Ramos (cell line): ENCODE measurements around the gene ASTN2.

Experiments
- in situ Hi-C: fragments of 300-500 bp; cut with MboI; formaldehyde crosslinking; loops from one replicate; pipeline ENCODE4 v1.14.3; 2022; ENCODE audit warnings: low sequenced_read_pairs; ENCODE audit not compliant: unreplicated experiment

ASTN2 gene

DNA sequence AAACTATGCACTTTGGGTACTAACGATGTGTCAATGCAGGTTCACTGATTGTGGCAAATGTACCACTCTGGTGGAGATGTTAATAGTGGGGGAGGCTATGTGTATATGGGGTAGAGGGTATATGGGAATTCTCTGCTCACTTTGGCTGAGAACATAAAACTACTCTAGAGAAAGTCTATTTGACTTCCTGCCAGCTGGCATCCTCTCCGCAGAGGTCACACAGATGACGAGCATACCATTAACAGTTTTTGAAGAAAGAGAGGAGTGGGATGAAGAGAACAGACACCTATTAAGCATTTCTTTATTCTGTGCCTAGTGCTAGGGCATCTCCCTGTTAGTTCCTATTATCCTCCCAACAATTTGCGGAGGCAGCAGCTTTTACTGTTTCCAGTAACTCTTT lies 786.1 kb downstream of the ASTN2 start:
- in situ Hi-C loops = no loop called here

DNA sequence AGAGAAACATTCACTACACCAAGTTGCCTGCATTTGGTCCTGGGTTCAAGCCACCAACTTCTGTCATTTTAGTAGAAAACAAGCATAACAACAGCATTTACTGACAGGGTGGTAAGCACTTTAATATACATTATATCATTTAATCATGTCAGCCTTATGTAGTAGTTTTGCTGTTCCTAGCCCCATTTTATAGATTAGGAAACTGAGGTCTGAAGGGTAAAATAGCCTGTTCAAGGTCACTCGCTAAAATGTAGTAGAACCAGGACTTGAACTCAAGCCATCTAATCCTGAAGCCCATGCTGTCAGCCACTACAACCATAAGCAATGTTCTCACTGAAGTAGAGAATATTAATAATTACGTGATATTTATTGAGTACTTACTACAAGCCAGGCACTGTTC lies 787.4 kb downstream of the ASTN2 start:
- in situ Hi-C loops = no loop called here

DNA sequence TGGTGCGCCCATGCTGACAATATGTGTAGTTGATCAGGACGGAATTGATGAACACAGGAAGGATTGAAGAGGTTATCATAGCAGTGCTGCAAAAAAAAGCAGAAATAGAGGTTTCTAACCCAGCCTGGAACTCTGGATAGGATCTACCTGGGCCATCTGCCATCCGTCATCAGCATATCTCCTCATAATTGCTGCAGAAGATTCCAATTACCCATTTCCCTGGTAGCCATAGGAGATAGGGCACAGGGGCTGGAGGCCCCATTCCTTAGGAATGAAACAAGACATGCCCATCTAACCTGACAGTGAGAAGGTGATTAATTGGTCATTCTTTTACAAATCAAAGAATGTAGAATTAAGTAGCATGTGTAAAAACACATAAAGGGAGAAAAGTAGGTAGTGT lies 788.1 kb downstream of the ASTN2 start:
- in situ Hi-C loops = no loop called here

DNA sequence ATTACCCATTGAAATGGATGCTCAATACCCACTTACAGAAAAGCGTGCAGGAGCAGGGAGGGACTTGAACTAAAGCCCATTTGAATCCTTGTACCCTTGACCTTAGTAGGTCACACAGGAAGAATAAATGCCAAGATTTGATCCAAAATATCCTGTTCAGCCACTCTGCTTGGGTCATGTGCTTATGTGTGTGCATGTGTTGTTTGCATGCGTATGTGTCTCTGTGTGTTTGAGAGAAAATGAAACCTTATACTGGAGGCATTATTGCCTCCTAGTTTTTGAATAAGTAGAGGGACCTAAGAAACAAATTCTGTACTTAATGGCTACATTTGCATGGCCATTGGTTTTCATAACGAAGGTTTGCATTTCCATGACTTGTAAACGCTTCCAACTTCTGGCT lies 791.1 kb downstream of the ASTN2 start:
- in situ Hi-C loops = no loop called here

DNA sequence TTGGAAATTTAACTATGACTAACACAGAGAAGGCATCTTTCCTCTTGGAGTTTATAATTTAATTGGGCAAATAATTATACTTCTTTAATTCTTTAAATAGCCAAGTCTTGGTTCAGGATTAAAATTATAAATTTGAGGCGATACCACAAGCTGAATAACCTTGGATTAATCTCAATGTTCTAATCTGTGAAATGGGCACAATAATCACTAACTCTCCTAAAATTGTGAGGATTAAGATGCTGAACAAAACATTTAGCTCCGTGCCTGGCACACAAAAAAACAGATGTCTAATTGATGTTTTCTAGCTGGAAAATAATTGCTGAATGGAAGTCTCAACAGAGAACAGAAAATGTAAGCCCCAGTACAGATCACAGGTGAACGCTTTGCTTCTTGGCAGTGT lies 797.5 kb downstream of the ASTN2 start:
- in situ Hi-C loops = no loop called here

DNA sequence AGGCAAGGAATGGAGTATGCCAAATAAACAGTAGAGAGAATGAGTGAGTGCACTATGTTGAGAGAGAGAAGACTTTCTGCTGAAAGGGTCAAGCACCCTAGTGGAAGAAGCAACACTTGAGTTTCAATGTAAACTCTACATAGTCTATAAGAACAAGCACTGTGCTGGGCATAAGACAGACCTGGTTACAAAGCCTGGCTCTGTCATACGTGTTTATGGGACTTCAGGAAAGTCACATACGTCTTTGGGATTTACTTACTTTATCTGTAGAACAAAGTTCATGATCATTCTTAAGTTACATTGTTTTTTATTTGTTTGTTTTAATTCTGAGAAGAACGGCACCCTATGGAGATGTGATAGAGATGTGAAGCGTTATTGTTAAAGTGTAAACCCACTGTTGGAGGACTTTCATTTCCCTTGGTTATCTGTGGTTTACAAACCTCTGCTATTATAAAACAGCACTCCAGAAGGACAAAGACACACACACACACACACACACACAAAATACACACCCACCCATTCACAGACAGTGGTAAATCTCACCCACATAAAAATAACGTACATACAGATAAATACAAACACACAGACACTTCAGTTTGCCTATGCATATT lies 798.4 kb downstream of the ASTN2 start:
- in situ Hi-C loops = no loop called here

DNA sequence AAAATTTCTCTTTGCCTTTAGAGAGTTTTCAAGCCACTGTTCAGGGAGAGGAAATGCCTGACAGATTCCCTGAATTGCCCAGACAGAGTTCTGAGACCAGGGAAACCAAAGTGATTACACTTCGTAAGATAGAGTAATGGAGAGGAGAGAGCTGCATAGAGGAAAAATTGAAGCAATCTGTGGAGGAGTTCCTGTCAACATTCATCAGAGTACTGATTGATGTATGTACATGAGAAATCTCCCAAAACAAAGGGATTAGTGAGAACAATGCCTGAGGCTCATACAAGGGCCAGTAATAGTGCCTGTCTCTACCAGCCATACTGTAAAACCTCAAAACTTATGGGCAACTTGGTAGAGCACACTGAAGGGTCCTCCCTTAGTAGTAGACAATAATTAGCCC lies 806.8 kb downstream of the ASTN2 start:
- in situ Hi-C loops = no loop called here

DNA sequence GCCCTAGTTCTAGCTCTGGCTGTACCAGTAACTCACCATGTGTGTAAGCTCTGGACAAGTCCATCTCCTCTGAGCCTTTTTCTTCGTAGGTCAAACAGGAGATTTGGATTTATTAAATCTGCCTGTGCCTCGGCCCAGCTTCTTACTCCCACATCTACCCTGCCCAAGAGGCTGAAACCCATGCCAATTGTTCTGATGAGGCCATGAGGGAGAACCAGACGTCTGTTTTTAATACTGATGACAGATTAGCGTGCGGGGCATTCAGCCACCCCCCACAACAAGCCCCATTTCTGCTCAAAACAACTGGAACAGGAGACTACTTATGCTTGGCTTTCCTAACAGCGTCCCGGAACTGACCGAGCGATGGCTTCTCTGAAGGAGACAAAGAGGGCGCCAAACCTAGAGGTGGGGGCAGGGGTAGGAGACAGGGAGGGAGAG lies 808.9 kb downstream of the ASTN2 start:
- in situ Hi-C loops = no loop called here

DNA sequence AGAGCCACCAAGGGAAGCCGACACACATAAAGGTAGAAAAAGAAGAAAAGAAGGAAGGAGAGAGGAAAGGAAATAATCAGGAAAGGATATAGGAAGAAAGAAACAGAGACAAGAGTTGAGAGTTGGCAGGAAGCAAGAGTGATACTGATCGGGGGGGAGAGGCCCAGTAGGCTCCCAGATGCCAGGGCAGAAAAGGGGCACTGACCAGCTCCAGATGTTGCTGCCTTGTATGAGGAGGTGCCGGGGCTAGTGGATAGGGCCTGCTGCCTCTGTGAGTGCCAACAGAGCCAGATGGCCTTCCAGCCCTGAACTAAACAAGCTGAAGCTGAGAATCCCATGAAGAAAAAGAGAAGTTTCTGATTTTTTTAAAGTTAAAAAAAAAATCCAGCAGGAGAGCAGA lies 809.8 kb downstream of the ASTN2 start:
- in situ Hi-C loops = no loop called here

DNA sequence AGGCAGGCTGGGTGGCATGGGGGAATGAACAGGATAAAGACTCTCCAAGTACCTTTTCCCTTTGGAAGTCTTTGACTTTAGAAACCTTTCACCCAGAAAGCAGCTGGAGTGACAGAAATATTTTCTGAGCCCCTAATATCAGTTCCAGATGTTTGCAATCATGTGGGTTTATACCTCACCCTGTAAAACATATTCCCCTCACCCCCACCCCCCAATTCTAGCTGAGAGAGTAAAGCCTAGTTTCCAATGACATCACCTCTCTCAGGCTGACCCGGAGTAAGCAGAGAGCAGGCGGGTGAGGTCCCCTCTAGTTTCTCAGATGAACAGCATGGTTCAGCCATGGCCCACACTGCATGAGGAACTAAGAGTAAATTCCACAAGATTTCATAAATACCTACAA lies 810.6 kb downstream of the ASTN2 start:
- in situ Hi-C loops = no loop called here

DNA sequence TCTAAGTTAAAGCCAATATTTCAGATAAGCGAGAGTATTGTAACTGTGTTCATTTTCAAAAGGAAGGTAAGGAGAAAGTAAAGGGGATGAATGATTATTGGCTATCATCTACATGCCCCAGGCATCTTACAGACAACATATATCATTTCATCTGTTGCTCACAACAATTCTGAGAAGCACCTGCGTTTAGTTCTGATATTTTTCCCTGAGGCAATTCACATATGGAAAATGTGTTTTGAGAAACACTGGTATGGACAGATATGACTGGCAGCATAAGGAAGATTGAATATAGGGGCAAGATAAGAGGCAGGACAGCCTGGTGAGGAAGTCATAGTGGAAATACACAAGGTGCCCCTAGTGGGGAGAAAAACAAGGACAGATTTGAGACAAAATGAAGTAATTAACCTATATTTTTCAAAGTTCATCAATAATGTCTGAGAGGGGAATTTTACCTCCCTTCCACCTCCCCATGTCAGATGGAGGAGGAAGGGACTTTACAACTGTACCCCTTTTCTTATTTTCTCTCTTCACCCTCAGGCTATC lies 815.4 kb downstream of the ASTN2 start:
- in situ Hi-C loops = no loop called here

DNA sequence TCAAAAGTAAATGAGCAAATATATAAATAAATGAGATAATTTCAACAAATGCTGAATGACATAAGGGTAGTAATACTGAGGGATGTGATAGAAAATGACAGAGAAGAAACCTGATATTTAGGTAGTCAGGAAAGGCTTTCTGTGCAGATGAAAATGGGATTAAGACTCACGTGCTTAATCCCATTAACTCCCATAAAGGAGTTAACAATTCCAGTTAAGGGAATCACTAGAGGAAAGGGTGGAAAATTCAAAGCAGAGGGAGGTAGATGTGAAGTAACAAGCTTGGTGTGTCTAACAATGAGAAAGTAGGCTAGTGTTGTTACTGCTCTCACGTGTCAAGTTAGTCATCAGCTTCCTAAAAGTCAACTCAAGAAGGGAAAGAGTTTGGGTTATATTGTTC lies 818.2 kb downstream of the ASTN2 start:
- in situ Hi-C loops = no loop called here

DNA sequence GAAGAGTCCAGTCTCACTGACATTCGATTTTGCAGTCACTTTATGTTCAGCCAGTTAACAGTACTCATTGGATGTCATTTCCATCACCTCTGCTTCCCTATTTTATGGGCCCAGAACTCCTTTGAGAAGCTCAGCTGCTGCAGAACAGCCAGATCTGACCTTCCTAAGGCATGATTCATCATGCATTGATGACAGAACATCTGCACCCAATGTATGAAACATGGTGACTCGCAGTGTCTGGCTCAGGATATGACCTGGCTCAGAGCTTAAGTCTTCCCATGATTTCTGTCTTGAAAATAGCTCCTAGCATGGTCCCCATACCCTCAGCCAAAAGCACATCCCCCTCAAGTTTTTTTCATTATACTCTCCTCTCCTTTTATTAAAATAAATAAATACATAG lies 820.3 kb downstream of the ASTN2 start:
- in situ Hi-C loops = no loop called here

DNA sequence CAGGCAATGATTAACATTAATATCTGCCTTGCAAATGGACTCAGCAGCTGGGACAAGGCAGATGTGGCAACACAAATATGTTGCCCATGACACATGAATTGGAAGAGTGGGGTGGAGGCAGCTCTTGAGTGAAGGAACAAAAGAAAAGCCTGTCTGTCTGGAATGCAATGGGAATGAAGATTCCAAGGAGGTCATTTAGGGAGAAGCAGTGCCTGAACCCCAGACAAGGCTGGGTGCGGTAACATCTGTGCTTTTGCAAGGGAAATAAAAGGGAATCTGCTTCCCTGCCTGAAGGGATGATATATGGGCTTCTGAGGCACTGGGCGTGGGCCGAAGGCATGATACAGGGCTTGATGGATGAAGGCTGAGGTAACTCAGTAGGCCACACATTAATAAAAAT lies 821.9 kb downstream of the ASTN2 start:
- in situ Hi-C loops = no loop called here

DNA sequence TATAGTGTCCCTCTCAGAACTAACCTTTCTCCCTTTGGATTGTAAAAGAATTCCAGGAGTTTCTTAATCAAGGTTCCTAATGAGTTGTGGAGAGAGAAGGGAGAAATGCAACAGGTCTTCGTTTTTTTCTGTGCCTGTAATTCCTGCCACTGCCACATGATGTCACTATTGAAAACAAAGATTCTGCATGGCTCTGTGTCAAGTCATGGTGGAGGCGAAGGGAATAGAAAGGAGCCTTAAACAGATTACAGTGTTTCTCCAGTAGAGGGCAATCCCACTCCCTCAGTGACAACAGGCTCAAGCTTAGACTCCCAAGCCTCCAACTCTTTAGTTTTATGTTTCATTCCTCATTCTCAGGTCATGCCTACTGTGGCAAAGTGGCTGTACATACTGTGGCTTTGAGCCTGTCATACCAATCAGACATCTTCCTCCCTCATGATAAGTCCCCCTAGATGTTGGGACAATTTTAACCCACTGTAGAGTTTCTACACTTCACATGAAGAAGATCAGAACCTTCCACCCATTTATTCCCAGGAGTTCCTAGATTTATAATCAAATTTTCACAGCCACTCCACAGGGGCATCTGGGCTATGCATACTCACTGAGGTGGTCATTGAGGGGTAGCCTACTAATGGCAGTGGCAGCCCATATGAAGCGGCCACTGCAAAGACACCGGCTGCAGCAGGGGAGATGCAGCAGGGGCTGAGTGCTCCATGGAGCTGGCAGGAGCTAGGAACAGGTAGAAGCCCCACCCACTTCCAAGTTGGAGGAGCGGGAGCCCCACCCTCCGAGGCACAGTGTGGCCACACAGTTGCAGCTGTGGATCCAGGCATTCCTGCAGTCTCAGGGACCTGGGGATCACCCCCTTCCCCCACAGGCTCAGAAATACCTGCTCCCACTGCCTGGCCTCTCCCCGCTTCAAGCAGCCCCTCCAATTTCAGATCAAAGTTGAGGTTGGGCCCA lies 825.2 kb downstream of the ASTN2 start:
- in situ Hi-C loops = no loop called here

DNA sequence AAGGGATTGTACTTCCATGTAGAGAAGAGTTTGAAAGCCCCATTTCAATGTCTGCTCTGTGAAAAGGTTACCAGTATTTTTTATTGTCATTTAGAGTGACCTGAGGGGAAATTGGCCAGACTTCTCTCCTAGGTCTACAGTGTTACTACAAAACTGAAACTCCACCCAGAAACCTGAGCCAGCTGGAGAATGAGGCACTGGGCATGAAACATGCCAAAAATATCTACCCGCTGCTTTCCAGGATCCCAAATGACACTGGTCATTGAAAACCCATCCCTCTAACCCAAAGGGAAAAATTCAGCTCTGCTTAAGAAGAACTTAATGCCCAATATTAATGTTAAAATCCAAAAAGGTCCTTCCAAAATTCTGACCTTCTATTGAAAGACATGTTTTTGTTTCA lies 826.9 kb downstream of the ASTN2 start:
- in situ Hi-C loops = no loop called here

DNA sequence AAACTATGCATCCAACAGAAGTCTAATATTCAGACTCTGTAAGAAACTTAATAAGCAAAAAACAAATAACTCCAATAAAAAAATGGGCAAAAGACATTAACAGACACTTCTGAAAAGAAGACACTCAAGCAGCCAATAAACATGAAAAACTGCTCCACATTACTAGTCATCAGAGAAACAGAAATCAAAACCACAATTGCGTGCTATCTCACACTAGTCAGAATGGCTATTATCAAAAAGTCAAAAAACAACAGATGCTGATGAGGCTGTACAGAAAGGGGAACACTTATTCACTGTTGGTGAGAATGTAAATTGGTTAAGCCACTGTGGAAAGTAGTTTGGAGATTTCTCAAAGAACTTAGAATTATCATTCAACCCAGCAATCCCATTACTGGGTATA lies 829.0 kb downstream of the ASTN2 start:
- in situ Hi-C loops = no loop called here

DNA sequence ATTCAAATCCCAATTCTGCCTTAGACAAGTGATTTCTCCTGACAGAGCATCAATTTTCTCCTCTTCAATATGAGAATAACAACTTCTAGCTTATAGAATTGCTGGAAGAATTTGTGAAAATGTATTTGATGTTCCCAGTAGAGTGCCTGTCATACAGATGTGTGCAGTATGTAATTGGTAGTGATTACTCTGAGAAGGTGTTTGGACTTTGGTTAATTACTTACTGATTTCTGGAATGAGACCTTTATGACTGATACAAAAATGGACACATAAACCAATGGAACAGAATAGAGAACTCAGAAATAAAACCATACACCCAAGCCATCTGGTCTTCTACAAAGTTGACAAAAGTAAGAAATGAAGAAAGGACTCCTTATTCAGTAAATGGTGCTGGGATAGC lies 829.7 kb downstream of the ASTN2 start:
- in situ Hi-C loops = no loop called here

DNA sequence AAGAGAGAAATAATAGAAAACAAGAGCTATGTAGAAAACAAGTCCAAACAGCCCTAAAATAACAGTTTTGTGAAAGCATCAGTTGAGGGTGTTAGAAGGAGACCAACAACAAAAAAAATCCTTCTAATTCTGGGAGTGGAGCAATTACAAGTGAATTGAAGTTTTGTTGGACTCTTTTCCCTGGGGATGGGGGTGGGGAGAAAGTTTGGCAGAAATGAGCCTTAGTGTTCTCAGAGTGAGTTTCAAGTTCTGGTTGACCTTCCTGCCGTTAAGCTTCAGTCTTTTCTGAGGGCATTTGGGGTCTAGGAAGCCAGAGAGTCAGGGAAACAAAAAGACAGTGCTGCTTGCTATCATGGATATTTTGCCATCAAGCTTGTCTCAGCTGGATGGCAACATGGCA lies 834.0 kb downstream of the ASTN2 start:
- in situ Hi-C loops = no loop called here

DNA sequence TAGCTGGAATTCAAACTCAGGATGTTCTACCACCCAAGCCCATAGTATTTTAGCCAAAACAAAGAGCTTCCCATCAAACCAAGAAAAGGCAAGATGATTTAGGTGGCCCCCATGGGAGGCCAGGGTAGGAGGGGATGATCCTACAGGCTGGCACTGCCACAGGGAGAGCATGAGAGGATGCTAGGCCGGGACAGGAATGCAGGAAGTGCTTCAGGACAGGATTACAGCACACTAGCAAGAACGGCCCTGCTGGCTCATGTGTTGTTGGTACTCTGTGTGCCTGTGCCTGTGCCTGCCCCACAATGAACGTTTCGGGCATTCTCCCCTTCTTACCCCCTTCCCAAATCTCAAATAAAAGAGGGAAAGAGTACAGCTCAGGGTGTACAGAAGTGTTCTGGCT lies 838.5 kb downstream of the ASTN2 start:
- in situ Hi-C loops = loop anchor here (10.0 kb wide), 1 partner anchor 982 kb away; no protein-coding TSS in a partner anchor

DNA sequence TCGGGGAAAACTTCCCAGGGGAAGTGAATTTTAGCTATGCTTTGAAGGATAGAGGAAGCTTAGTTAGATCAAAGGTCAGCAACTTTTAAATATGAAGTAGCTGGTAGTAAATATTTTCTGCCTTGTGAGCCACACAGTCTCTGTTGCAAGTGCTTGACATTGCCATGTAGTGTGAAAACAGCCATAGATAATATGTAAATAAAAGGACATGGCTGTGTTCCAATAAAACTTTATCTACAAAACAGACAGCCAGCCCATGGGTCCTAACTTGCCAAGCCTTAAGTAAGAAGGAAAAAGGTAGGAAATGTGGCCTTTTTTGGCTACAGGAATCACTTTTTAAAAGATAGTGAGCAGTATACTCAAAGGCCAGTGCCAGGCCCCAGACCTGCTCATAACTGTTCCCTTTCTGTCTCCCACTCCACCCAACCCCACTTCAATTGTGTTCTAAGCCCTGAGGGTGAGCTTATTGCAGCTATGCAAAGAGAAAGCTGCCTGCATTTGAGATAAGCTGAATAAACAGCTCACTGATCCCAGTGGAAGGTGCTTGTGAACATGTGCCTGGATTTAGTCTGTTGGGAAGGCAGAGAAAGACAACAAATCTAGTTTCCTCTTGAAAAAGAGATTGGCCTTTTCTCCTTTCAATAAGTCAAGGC lies 840.7 kb downstream of the ASTN2 start:
- in situ Hi-C loops = loop anchor here (10.0 to 25.0 kb wide), 2 partner anchors 412 to 979 kb away; partner anchors contain the start of gene PAPPA
